OCI-LY1 (cell line): Measurements from ENCODE around the gene ELOVL2.

Experiments used
- H2AFZ ChIP-seq: fragments of 200-600 bp; sonication (generic), shearing (Covaris generic); 2 replicates; pipeline ENCODE4 v1.6.0; 2014; ENCODE audit warnings: antibody characterized with exemption, mild to moderate bottlenecking, low read length
- H3F3A ChIP-seq: fragments of 200-600 bp; sonication (generic), shearing (Covaris generic); 2 replicates; pipeline ENCODE4 v1.6.0; 2014; ENCODE audit warnings: mild to moderate bottlenecking, antibody characterized with exemption, low read length, moderate library complexity; ENCODE audit not compliant: insufficient read depth
- H3K27ac ChIP-seq: fragments of 200-600 bp; sonication (generic); 2 replicates; pipeline ENCODE4 v1.5.1; 2014; ENCODE audit warnings: low read length, mixed run types, mild to moderate bottlenecking, low read depth; ENCODE audit not compliant: poor library complexity, severe bottlenecking
- H3K27me3 ChIP-seq: fragments of 200-600 bp; sonication (generic); 2 replicates; pipeline ENCODE4 v1.6.0; 2014; ENCODE audit warnings: antibody characterized with exemption, mild to moderate bottlenecking, low read length, moderate library complexity; ENCODE audit not compliant: insufficient read depth
- H3K36me3 ChIP-seq: fragments of 200-600 bp; sonication (generic); 2 replicates; pipeline ENCODE4 v1.6.1; 2014; ENCODE audit warnings: mild to moderate bottlenecking, antibody characterized with exemption, low read length, moderate library complexity, mixed read lengths; ENCODE audit not compliant: insufficient read depth
- H3K4me1 ChIP-seq: fragments of 200-600 bp; sonication (generic); 2 replicates; pipeline ENCODE4 v1.5.1; 2014; ENCODE audit warnings: mild to moderate bottlenecking, low read length, moderate library complexity; ENCODE audit not compliant: insufficient read depth, severe bottlenecking
- H3K4me2 ChIP-seq: fragments of 200-600 bp; sonication (generic), shearing (Covaris generic); 2 replicates; pipeline ENCODE4 v1.6.1; 2014; ENCODE audit warnings: low read length
- H3K4me3 ChIP-seq: fragments of 200-600 bp; sonication (generic); 2 replicates; pipeline ENCODE4 v1.5.1; 2014; ENCODE audit warnings: low read length, low read depth, mild to moderate bottlenecking, mixed read lengths; ENCODE audit not compliant: poor library complexity, severe bottlenecking
- H3K79me2 ChIP-seq: fragments of 200-600 bp; shearing (Covaris generic); 2 replicates; pipeline ENCODE4 v1.6.1; 2016; ENCODE audit warnings: mixed run types, low read length, mixed read lengths; ENCODE audit not compliant: insufficient read depth
- H3K9ac ChIP-seq: fragments of 200-600 bp; sonication (generic), shearing (Covaris generic); 2 replicates; pipeline ENCODE4 v1.6.1; 2014; ENCODE audit warnings: mild to moderate bottlenecking, low read length, mixed read lengths
- H3K9me2 ChIP-seq: fragments of 200-600 bp; sonication (generic), shearing (Covaris generic); 2 replicates; pipeline ENCODE4 v1.6.1; 2014; ENCODE audit warnings: low read depth, mild to moderate bottlenecking, low read length, mixed read lengths
- H3K9me3 ChIP-seq: fragments of 200-600 bp; shearing (Covaris generic); 2 replicates; pipeline ENCODE4 v1.6.1; 2014; ENCODE audit warnings: low read length, mixed read lengths
- H4K20me1 ChIP-seq: fragments of 200-600 bp; sonication (generic), shearing (Covaris generic); 2 replicates; pipeline ENCODE4 v1.6.0; 2016; ENCODE audit warnings: mild to moderate bottlenecking, low read length; ENCODE audit not compliant: insufficient read depth
- CTCF ChIP-seq: fragments of 200-600 bp; sonication (generic), shearing (Covaris generic); IDR thresholded peaks from 2 replicates; pipeline ENCODE4 v1.5.1; 2017; ENCODE audit warnings: mild to moderate bottlenecking, antibody characterized with exemption, low read length, moderate library complexity, mixed read lengths
- EZH2 ChIP-seq: fragments of 200-600 bp; sonication (generic), shearing (Covaris generic); IDR thresholded peaks from 2 replicates; pipeline ENCODE4 v1.8.0; 2017; ENCODE audit warnings: borderline replicate concordance, mixed run types, mild to moderate bottlenecking, antibody characterized with exemption, low read length, moderate library complexity, mixed read lengths

Gene ELOVL2

GRCh38 chr6:10976571-10976970, 67.5 kb downstream of the ELOVL2 start:
- Histone ChIP-seq H3K4me3 (no peak overlapping the region), H3K4me1 (no peaks in the 10 kb centered on the region), H3K9me3 (no peaks in the 10 kb centered on the region), H2AFZ (no peak overlapping the region), H3F3A (no peaks in the 10 kb centered on the region), H3K79me2 (no peaks in the 10 kb centered on the region), H3K4me2 (no peak overlapping the region), H4K20me1 (no peaks in the 10 kb centered on the region), H3K27ac (no peak overlapping the region), H3K9ac (no peak overlapping the region), H3K27me3 (no peaks in the 10 kb centered on the region), H3K9me2 (no peaks in the 10 kb centered on the region), H3K36me3 (no peaks in the 10 kb centered on the region)
- TF ChIP-seq CTCF (no peak), EZH2 (no peak)

- no peak overlapping the region for H3K27ac ChIP-seq
- TF ChIP-seq EZH2 (no peak), CTCF (no peak)
- H2AFZ ChIP-seq = no peak overlapping the region
- no peaks in the 10 kb centered on the region for H3K9me2 ChIP-seq
- no peak overlapping the region for H3K4me2 ChIP-seq
- H3K27me3 ChIP-seq = no peaks in the 10 kb centered on the region
- no peak overlapping the region for H3K9ac ChIP-seq
- H3K4me3 ChIP-seq = no peak overlapping the region
- H3K4me1 ChIP-seq = no peaks in the 10 kb centered on the region
- no peaks in the 10 kb centered on the region for H3K36me3 ChIP-seq
- no peaks in the 10 kb centered on the region for H3K79me2 ChIP-seq
- H4K20me1 ChIP-seq = no peaks in the 10 kb centered on the region
- H3K9me3 ChIP-seq = no peaks in the 10 kb centered on the region
- no peaks in the 10 kb centered on the region for H3F3A ChIP-seq
Measured at GRCh38 chr6:10972196-10972595, 71.9 kb downstream of the ELOVL2 start.

GRCh38 chr6:10970731-10971130, 73.4 kb downstream of the ELOVL2 start:
- no peaks in the 10 kb centered on the region for H3K79me2 ChIP-seq
- H3K9me3 ChIP-seq = no peaks in the 10 kb centered on the region
- TF ChIP-seq EZH2 (no peak), CTCF (no peak)
- H3K9ac ChIP-seq = no peak overlapping the region
- no peaks in the 10 kb centered on the region for H4K20me1 ChIP-seq
- no peaks in the 10 kb centered on the region for H3K36me3 ChIP-seq
- no peaks in the 10 kb centered on the region for H3K9me2 ChIP-seq
- no peaks in the 10 kb centered on the region for H3K4me1 ChIP-seq
- H3F3A ChIP-seq = no peaks in the 10 kb centered on the region
- no peak overlapping the region for H2AFZ ChIP-seq
- no peak overlapping the region for H3K4me2 ChIP-seq
- no peak overlapping the region for H3K4me3 ChIP-seq
- H3K27ac ChIP-seq = no peak overlapping the region
- H3K27me3 ChIP-seq = no peaks in the 10 kb centered on the region
